Superior temporal gyrus (tissue), 1 donor: ENCODE data around the gene RPL32.

Experiments
- DNase-seq: peaks from one replicate; pipeline ENCODE4 v3.0.0-alpha.2; 2016; ENCODE audit errors: extremely low spot score

Gene RPL32

GRCh38 chr3:12833222-12834161 lies 7.9 kb downstream of the RPL32 start:
- no peak for DNase-seq

DNA sequence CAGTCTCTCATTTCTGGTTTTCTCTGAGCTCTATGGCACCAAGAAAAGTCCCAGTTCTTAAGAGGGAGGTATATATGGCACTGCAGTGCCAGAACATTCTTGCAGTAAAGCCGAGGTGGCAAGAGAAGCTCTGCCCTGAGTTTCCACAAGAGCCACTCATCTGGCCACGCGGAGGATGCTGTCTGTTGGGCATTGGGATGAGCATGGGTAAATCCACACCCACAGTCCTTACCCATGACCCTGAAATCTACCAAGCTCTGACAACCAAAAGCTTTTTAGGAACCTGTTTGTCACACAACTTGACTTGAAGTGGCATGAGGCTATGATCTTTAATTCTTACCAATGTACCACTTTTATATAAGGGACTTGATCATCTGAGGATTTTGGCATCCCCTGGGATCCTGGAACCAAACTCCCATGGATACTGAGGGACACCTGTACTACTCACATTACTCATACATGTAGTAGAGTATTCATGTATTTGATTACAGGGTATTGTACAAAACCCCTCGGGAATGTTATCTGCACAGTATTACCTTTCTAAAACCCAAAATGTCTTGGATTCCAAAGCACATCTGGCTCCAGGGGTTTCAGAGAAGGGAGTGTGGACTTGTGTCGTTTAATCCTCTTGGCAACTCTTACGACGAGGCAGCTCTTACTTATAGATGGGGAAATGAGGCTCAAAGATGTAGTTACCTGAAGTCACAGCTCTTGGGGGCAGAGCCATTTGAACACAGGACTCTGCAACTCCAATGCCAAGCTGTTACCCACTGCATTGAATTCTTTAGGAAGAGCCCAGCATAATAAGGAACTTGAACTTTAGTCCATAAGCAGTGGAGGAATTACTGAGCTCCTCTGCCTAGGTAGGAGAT lies 8.8 kb downstream of the RPL32 start:
- DNase-seq: no peak

- no peak for DNase-seq
Measured at GRCh38 chr3:12831301-12831866, 10.0 kb downstream of the RPL32 start.

- DNase-seq: no peak
Measured at GRCh38 chr3:12830785-12831156, 10.6 kb downstream of the RPL32 start.

DNA sequence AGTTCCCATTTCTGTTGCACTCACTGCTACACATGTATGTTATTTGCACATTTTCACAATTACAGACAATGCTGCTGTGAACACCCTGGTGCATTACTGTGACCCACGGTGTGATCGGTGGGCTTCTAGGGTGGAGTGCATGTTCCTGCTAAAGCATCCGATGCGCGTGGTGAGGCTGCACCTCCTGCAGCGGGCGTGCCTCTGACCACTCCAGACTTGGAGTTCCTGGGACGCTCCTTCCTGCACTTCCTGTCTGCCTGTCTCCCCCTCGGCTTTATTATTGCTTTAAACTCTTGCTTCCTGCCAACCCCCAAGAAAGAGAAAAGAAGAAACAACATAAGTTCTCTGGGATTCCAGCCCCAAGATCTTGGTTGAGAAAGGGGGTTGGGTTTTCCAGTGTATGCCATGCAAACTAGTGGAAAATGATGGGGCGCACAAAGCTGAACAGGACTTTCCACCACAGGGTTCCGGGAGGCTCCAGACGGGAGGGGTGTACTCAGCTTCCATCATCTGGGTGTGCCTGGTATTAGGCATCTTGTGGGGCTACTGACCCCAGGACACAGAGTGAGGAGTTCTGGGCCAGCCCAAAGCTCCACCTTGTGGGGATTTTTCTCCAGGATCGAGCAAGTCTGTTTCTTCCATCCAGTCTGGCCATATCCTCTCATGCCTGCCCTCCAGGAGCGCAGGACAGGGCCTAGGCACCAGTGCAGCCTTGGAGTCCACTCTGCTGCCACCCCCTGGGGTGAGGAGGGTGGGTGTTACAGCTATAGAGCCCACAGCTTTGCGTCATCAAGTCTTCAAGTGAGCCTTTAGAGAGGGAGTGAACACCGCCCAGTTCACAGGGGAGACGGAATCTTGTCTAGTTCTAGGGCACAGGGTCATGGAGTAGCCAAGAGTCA lies 11.2 kb downstream of the RPL32 start:
- no peak for DNase-seq

DNA sequence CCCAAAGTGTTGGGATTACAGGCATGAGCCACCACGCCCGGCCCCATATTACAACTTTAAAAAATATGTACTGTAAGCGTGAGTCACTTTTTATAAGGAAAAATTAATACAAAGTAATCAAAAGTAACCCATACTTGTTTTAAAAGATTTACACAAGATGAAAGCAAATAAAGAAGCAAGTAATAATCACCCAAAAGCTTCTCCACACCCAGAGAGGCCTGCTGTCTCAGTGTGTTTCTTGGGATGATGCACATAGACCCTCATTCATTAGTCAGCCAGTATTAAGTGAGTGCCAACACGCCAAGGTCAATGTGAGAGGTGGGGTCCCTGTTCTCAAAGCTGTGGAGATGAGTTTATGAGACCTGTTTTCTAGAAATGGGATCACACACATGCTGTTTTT lies 12.0 kb downstream of the RPL32 start:
- DNase-seq: no peak

GRCh38 chr3:12828751-12829150 lies 12.6 kb downstream of the RPL32 start:
- no peak for DNase-seq

DNA sequence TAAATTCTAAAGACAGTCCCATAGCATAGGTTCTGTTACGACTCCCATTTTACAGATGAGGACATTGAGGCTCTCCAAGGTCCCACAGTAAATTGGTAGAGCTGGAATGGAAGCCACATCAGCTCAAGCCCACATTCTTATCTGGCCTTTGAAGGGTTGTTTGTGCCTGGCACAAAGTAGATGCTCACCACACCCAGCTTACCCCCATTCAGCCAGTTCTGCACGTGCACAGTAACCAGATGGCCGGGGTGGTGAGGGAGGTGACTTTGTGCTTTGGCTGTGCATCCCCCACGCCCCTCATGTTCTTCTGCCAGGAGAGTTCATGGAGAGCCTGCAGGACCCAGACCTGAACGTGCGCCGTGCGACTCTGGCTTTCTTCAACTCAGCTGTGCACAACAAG lies 16.2 kb downstream of the RPL32 start:
- no peak for DNase-seq

GRCh38 chr3:12824299-12824698 lies 17.1 kb downstream of the RPL32 start:
- no peak for DNase-seq

- DNase-seq: peak; percentile 48
Measured at GRCh38 chr3:12822725-12823373, 18.5 kb downstream of the RPL32 start.

DNA sequence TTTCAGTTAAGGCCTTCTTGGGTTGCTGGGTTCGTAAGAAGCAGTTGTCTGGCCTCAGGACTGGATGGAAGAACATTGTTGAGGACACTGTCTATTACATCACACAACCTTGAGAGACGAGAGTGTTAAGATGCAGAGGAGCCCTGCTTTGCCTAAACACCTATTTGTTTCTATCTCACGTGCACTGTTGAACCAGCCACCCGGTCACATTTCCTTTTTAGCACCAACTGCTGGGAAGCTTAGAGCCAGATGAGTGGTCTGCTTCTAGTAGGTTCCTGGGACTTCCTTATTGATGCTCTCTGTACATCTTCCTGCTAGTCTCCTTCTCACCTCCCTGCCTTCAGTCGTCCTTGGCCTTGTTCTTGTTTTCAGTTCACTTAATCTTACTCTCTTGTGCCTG lies 22.6 kb downstream of the RPL32 start:
- no peak for DNase-seq

DNA sequence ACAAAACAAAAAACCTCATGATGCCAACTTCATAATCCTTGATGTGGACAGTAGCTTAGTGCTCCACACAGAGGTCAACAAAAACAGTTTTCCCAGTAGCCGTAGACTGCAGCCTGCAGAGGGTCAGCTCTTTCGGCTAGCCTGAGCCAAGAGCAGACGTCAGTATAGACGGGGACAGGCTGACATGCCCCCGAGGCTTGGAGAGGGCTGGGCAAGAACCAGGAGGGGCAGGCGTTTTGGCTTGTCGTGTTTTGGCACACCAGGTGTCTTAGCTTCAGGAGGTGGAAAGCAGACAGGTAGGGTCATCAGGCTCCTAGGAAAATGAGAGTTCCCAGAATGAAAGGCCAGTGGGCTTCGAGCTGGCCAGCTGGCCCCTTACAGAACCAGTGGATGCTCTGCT lies 23.1 kb downstream of the RPL32 start:
- DNase-seq: no peak

DNA sequence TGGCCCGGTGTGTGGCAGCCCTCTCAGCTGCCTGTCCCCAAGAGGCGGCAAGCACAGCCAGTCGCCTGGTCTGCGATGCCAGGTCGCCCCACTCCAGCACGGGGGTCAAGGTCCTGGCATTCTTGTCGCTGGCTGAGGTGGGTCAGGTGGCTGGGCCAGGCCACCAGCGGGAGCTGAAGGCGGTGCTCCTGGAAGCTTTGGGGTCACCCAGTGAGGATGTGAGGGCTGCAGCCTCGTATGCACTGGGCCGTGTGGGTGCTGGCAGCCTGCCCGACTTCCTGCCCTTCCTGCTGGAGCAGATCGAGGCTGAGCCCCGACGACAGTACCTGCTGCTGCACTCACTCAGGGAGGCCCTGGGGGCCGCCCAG lies 24.0 kb downstream of the RPL32 start:
- no peak for DNase-seq

GRCh38 chr3:12816521-12817342 lies 24.6 kb downstream of the RPL32 start:
- DNase-seq: no peak

- DNase-seq: no peak
Measured at GRCh38 chr3:12815719-12816118, 25.6 kb downstream of the RPL32 start.

GRCh38 chr3:12815078-12815477 lies 26.3 kb downstream of the RPL32 start:
- DNase-seq: no peak

- no peak for DNase-seq
Measured at GRCh38 chr3:12813967-12814366, 27.4 kb downstream of the RPL32 start.

DNA sequence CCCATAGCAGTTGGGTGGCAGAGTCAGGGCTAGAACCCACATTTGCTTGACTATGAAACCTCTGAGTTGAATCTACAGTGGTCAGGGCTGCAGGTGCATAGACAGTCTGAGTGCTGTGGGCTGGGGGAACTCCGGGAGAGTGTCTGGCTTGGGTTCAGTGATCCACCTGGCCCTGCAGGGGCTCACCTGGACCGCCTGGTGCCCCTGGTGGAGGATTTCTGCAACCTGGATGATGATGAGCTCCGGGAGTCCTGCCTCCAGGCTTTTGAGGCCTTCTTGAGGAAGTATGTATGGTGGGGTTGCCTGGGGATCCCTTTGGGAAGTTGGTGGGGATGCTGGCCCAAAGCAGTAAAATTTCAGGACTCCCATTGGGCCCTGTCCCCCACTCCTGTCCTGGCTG lies 28.6 kb downstream of the RPL32 start:
- DNase-seq: no peak

DNA sequence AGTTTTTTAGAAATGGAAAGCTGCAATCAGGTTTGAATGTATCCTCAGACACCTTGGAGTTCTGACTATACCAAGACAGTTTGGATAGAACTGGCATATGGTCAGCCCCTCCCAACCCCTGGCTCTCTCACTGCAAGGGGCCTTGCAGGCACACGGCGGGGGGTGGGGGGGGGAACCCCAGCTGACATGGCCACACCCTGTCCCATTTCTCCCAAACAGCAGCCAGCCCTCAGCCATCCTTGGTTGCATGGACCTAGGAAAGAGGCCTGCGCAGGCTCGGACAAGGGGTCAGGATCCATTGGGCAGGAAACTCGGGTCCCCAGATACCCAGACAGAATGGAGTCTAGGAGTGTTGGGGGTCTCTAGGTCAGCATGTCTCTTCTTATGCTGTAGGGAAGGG lies 30.4 kb downstream of the RPL32 start:
- DNase-seq: no peak
